Choroid plexus epithelial cell (primary cell): ENCODE measurements around the gene GRIN3A.

ENCODE experiments used
- DNase-seq: peaks from one replicate; pipeline ENCODE4 v3.0.0-alpha.2; 2010; ENCODE audit warnings: low read depth
- H3K4me3 ChIP-seq: 2 replicates; pipeline ENCODE4 v1.5.1; 2011; ENCODE audit warnings: low read depth, mild to moderate bottlenecking, control low read depth, low read length, moderate library complexity
- TF ChIP-seq, protein P1 (sequence below): conservative IDR thresholded peaks from 2 replicates; pipeline ENCODE4 v1.5.1; 2011; ENCODE audit warnings: low read depth, mild to moderate bottlenecking, control low read depth, inconsistent platforms, low read length, moderate library complexity

Gene GRIN3A

DNA sequence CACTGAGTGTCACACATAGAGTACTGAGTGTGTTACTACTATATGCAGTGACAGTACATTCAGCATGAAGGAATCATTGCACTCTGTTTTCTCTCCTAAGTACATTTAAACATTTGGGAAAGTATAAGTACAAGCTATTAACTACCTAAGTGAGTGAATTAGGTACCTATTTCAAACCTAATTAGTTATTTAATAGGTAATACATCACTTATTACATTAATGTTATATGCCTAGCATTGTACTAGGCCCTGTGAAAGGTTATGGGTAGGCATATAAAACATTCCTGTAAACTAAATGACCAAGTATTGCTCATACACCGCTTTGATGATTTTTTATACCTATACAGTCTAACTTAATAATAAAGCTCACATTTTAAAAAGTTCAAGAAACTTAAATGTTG lies 118.0 kb downstream of the GRIN3A start:
- no peak for DNase-seq
- TF ChIP-seq, protein P1, sequence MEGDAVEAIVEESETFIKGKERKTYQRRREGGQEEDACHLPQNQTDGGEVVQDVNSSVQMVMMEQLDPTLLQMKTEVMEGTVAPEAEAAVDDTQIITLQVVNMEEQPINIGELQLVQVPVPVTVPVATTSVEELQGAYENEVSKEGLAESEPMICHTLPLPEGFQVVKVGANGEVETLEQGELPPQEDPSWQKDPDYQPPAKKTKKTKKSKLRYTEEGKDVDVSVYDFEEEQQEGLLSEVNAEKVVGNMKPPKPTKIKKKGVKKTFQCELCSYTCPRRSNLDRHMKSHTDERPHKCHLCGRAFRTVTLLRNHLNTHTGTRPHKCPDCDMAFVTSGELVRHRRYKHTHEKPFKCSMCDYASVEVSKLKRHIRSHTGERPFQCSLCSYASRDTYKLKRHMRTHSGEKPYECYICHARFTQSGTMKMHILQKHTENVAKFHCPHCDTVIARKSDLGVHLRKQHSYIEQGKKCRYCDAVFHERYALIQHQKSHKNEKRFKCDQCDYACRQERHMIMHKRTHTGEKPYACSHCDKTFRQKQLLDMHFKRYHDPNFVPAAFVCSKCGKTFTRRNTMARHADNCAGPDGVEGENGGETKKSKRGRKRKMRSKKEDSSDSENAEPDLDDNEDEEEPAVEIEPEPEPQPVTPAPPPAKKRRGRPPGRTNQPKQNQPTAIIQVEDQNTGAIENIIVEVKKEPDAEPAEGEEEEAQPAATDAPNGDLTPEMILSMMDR, result no peak
- no peak overlapping the region for H3K4me3 ChIP-seq

- TF ChIP-seq, protein P1, result no peak
- no peak for DNase-seq
- H3K4me3 ChIP-seq, result no peak overlapping the region
Observed at GRCh38 chr9:101618698-101619097, 119.7 kb downstream of the GRIN3A start.

DNA sequence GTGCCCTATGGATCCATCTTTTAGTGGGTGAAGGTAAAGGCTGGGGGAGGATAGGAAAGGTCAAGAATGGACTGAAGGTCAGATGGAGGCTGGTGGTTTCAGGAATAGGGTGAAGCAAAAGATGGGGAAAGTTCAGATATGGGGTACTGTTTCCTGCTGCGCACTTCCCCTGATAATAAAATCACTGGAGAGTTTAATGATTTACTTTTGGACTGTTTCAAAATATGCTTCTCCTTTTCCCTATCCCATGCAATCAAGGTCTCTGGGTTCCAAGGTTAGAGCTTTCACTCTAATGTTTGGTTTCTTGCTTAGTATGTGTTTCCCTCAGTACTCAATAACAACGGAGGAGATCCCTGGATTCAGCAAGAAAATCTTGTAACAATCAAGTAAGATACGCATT lies 132.9 kb downstream of the GRIN3A start:
- DNase-seq, result no peak

DNA sequence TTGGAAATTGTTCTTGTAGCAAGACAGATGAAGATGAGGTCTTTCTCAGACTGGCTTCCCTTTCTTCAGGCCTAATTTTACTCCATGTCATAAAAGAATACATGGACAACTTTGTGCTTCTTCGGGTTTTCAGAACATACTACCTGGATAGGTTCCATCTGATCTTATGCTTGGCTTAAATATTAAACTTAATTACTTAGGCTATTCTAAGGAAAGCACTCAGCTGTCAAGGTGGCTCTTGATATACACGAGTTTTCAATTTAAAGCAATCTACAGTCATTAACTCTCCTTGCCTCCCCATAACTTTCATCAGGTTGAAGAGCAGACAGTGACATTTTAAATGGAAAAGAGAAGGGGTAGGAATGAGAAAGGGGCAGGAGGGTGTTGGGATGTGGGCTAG lies 134.2 kb downstream of the GRIN3A start:
- TF ChIP-seq, protein P1, result no peak
- H3K4me3 ChIP-seq, result no peak overlapping the region
- no peak for DNase-seq

More for the DNA sequence above, 132.9 kb downstream of the GRIN3A start:
- TF ChIP-seq, protein P1, result no peak
- H3K4me3 ChIP-seq, result no peak overlapping the region

GRCh38 chr9:101601904-101602765 lies 136.3 kb downstream of the GRIN3A start:
- TF ChIP-seq, protein P1, result peak; percentile 76
- peak; percentile 70 for DNase-seq
- H3K4me3 ChIP-seq, result no peak overlapping the region

DNA sequence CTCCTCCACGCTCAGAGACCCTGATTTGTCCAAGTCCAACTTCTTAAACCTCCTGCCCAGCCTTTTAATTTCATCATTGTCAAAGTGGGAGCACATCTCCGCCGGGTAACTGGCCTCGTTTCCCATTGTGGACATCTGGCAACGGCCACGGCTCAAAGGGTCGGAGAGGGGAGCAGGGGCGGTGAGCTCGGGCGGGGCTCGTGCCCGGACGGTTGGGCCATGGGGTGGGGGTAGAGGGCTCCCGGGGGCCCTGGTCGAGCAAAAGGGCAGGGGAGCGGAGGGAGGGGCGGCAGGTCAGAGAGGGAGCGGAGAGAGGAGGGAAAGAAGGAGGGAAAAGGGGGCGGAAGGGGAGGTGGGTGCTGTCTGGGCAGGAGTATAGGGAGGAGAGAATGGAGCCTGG lies 143.7 kb downstream of the GRIN3A start, which contains the start of gene PPP3R2:
PPP3R2 (minus strand) TSS at position 174 of the 400 bp plus-strand sequence; CDS start at position 126, 48 bp downstream.
- no peak within 1 kb of the TSS for H3K4me3 ChIP-seq
- DNase-seq, result no peak
- TF ChIP-seq, protein P1, result no peak

DNA sequence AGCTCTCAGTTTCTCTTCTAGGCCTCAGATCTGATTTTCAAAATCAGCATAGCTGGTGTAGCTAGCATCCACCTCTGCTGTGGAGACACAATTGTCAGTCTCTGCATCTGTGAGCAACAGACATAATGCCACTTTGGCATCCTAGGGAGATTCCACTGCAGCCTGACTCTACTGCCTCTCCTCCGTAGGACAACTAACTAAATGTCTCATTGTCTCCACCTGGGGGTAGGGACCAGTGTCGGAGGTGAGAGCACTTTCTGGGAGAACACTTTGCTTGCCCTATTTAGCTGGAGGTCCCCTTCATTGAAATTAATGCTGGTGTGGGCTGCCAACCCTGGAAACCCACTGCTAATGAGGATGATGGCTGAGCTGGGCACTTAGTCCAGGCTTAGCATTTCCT lies 145.1 kb downstream of the GRIN3A start:
- no peak overlapping the region for H3K4me3 ChIP-seq
- no peak for DNase-seq
- TF ChIP-seq, protein P1, result no peak
